K562 (cell line): Measurements from ENCODE around the gene ISG20L2. TPM values are rescaled to one million over a fixed set of nuclear protein-coding genes. Genes with fewer than 3 reads are reported as not detected.

Source experiments
- ARID2 ChIP-seq: fragments of 450-650 bp; IDR thresholded peaks from 2 replicates; pipeline ENCODE4 v1.6.1; 2017; ENCODE audit warnings: antibody characterized with exemption, mild to moderate bottlenecking
- BRD9 ChIP-seq: fragments of 450-650 bp; IDR thresholded peaks from 2 replicates; pipeline ENCODE4 v1.6.1; 2018; ENCODE audit warnings: low read depth; ENCODE audit not compliant: partially characterized antibody
- DEAF1 ChIP-seq: fragments of 450-650 bp; formaldehyde crosslinking; IDR thresholded peaks from 2 replicates; pipeline ENCODE4 v1.4.0; 2020; ENCODE audit warnings: mild to moderate bottlenecking, moderate library complexity
- ESRRA ChIP-seq: fragments of 450-650 bp; IDR thresholded peaks from 2 replicates; pipeline ENCODE4 v1.6.1; 2014; ENCODE audit warnings: low read depth, mild to moderate bottlenecking, moderate library complexity, borderline replicate concordance
- IRF2 ChIP-seq: sonication (generic); formaldehyde crosslinking; IDR thresholded peaks from 2 replicates; pipeline ENCODE4 v1.8.1; 2022; ENCODE audit warnings: mild to moderate bottlenecking, missing genetic modification reagents
- LEF1 ChIP-seq: fragments of 450-650 bp; IDR thresholded peaks from 2 replicates; pipeline ENCODE4 v1.6.1; 2016; ENCODE audit warnings: mild to moderate bottlenecking
- NCOA2 ChIP-seq, 2 experiments: fragments of 450-650 bp; IDR thresholded peaks; 2 replicates each; pipeline ENCODE4 v1.6.1; 2018; ENCODE audit warnings: mild to moderate bottlenecking in 2 of 2, moderate library complexity in 1 of 2; ENCODE audit not compliant: partially characterized antibody in 2 of 2
- NONO ChIP-seq, 2 experiments: fragments of 200-400 bp in 1 of 2; fragments of 450-650 bp in 1 of 2; formaldehyde crosslinking in 1 of 2; IDR thresholded peaks; 2 replicates each; pipeline ENCODE4 v1.6.1; 2017; ENCODE audit warnings: low read depth in 2 of 2, mild to moderate bottlenecking in 2 of 2, moderate library complexity in 2 of 2, low read length in 1 of 2
- RB1 ChIP-seq: fragments of 450-650 bp; IDR thresholded peaks from 2 replicates; pipeline ENCODE4 v1.6.1; 2017; ENCODE audit warnings: low read depth, mild to moderate bottlenecking
- SRSF3 ChIP-seq: fragments of 200-400 bp; formaldehyde crosslinking; IDR thresholded peaks from 2 replicates; pipeline ENCODE4 v1.6.1; 2016; ENCODE audit warnings: mild to moderate bottlenecking, low read length, moderate library complexity; ENCODE audit not compliant: insufficient read depth
- STAG1 ChIP-seq: sonication (generic); formaldehyde crosslinking; IDR thresholded peaks from 2 replicates; pipeline ENCODE4 v1.5.0; 2020; ENCODE audit warnings: missing genetic modification reagents, borderline replicate concordance
- SUPT5H ChIP-seq: fragments of 450-650 bp; IDR thresholded peaks from 2 replicates; pipeline ENCODE4 v1.6.1; 2016
- VEZF1 ChIP-seq: fragments of 200-800 bp; sonication (Bioruptor generic); IDR thresholded peaks from 2 replicates; pipeline ENCODE4 v1.6.1; 2017; ENCODE audit warnings: missing genetic modification characterization, missing compliant biosample characterization
- WHSC1 ChIP-seq: IDR thresholded peaks from one replicate; pipeline ENCODE4 v1.6.1; 2012; ENCODE audit warnings: low read length, control low read depth, inconsistent platforms
- YBX1 ChIP-seq: fragments of 450-650 bp; IDR thresholded peaks from 2 replicates; pipeline ENCODE4 v1.7.1; 2016; ENCODE audit warnings: mild to moderate bottlenecking
- ZNF174 ChIP-seq: fragments of 250-450 bp; sonication (Bioruptor Pico); IDR thresholded peaks from 2 replicates; pipeline ENCODE4 v1.4.0; 2020; ENCODE audit warnings: mild to moderate bottlenecking
- ZNF282 ChIP-seq: sonication (generic); formaldehyde crosslinking; IDR thresholded peaks from 2 replicates; pipeline ENCODE4 v1.8.1; 2023; ENCODE audit warnings: missing genetic modification reagents
- ZNF511 ChIP-seq: sonication (generic); formaldehyde crosslinking; IDR thresholded peaks from 2 replicates; pipeline ENCODE4 v1.8.0; 2022; ENCODE audit warnings: mild to moderate bottlenecking, missing genetic modification reagents
- ZNF512 ChIP-seq: IDR thresholded peaks from 2 replicates; pipeline ENCODE4 v1.6.1; 2016; ENCODE audit warnings: missing genetic modification characterization, missing compliant biosample characterization
- polyA plus RNA-seq, 8 experiments: library from polyadenylated mRNA; depleted of rRNA in 4 of 8; stranded (reverse) in 5 of 8; unstranded in 3 of 8; fragments of >200 nt; fragmentation: Nextera tagmentation in 2 of 8; fragmentation: Illumina TruSeq in 1 of 8; extraction: Ambion mirVana in 2 of 8; extraction: Trizol in 1 of 8; gene quantifications; 2 replicates each; pipeline versions ENCODE4 v1.2.1 to v1.2.3, GENCODE V29; 2011 to 2014; ENCODE audit warnings: inconsistent platforms in 1 of 8, missing spikeins in 1 of 8
- total RNA-seq, 7 experiments: library from RNA; depleted of rRNA in 6 of 7; stranded (reverse); fragments of >200 nt in 6 of 7; fragmentation: Illumina TruSeq in 2 of 7; extraction: Trizol in 2 of 7; gene quantifications; 2 replicates each; pipeline versions ENCODE4 v1.2.1 to v1.2.3, GENCODE V29; 2011 to 2021; ENCODE audit warnings: low replicate concordance in 1 of 7
- TF ChIP-seq, protein P1 (sequence below): sonication (generic); formaldehyde crosslinking; IDR thresholded peaks from 2 replicates; pipeline ENCODE4 v1.8.0; 2022; ENCODE audit warnings: mild to moderate bottlenecking, missing genetic modification reagents

The ISG20L2 gene
- total and polyA plus RNA-seq, 9 of the 15 experiments (the other 6 are each of a cell fraction or from before 2014, with no cell fraction given): 21.3 to 130 (median 50.3) TPM

GRCh38 chr1:156677616-156678596 is 50.7 kb downstream of the ISG20L2 start (continued):
- no peak; the same call in 1 of the 2 replicates for TF ChIP-seq ZNF511 (CRISPR knock-in tag)
- 0 out of 2 replicates have a peak, but pooled peaks have one; percentile 23 for TF ChIP-seq ZNF512 (tag)
- no peak for TF ChIP-seq NCOA2 (IDR thresholded peaks at IDR 0.05; ENCODE audit: partially characterized antibody in 2 of 2)
- peak; percentile 65; the same call in 1 of the 2 replicates for TF ChIP-seq RB1
- TF ChIP-seq SUPT5H: no peak
- TF ChIP-seq LEF1: no peak
- peak; percentile 68 for TF ChIP-seq BRD9
- TF ChIP-seq DEAF1 (CRISPR knock-in tag): peak; percentile 98
- peak; percentile 51; the same call in 1 of the 2 replicates for TF ChIP-seq STAG1 (CRISPR knock-in tag)
- TF ChIP-seq ARID2: peak; percentile 96
- TF ChIP-seq NONO (IDR thresholded peaks at IDR 0.05; ENCODE audit: low read depth in 2 of 2, low read length in 1 of 2): peak in 1 of 2 experiments; percentile 75; a peak in 1 of 4 replicates
- peak; percentile 79 for TF ChIP-seq VEZF1
- TF ChIP-seq SRSF3: no peak
- TF ChIP-seq ESRRA: no peak
- TF ChIP-seq YBX1: no peak
- TF ChIP-seq WHSC1: no peak
- TF ChIP-seq ZNF174: no peak
- no peak for TF ChIP-seq IRF2 (CRISPR knock-in tag)
- TF ChIP-seq, protein P1, sequence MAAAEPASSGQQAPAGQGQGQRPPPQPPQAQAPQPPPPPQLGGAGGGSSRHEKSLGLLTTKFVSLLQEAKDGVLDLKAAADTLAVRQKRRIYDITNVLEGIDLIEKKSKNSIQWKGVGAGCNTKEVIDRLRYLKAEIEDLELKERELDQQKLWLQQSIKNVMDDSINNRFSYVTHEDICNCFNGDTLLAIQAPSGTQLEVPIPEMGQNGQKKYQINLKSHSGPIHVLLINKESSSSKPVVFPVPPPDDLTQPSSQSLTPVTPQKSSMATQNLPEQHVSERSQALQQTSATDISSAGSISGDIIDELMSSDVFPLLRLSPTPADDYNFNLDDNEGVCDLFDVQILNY: no peak
- no peak for TF ChIP-seq ZNF282
